Measurements from ENCODE around the gene SLC1A1.

Gene SLC1A1

GRCh38 chr9:4465910-4466309 lies 24.4 kb upstream of the SLC1A1 start:
- TF ChIP-seq CTCF (conservative IDR thresholded peaks at IDR 0.05; ENCODE audit: low read depth, low read length) = no peak

GRCh38 chr9:4475301-4475700 lies 15.0 kb upstream of the SLC1A1 start:
- H3K4me3 ChIP-seq (ENCODE audit: low read depth, low read length) = no peak overlapping the region
- no peak for TF ChIP-seq CTCF (conservative IDR thresholded peaks at IDR 0.05; ENCODE audit: low read depth, low read length)
- peak; percentile 25 for DNase-seq (ENCODE audit: low read depth)

More at GRCh38 chr9:4465910-4466309, 24.4 kb upstream of the SLC1A1 start:
- DNase-seq (ENCODE audit: low read depth) = no peak
- H3K4me3 ChIP-seq (ENCODE audit: low read depth, low read length) = no peak overlapping the region

GRCh38 chr9:4486176-4486575 lies 4.1 kb upstream of the SLC1A1 start:
- H3K4me3 ChIP-seq (ENCODE audit: low read depth, low read length) = no peak overlapping the region
- no peak for TF ChIP-seq CTCF (conservative IDR thresholded peaks at IDR 0.05; ENCODE audit: low read depth, low read length)
- DNase-seq (ENCODE audit: low read depth) = no peak

GRCh38 chr9:4489562-4489918 lies 728 bp upstream of the SLC1A1 start:
- DNase-seq (ENCODE audit: low read depth) = peak; percentile 35
- peak overlapping the region; percentile 75 for H3K4me3 ChIP-seq (ENCODE audit: low read depth, low read length)
- no peak for TF ChIP-seq CTCF (conservative IDR thresholded peaks at IDR 0.05; ENCODE audit: low read depth, low read length)

GRCh38 chr9:4490705-4491625 lies 697 bp downstream of the SLC1A1 start:
- peak overlapping the region; percentile 75 for H3K4me3 ChIP-seq (ENCODE audit: low read depth, low read length)
- DNase-seq (ENCODE audit: low read depth) = peak; percentile 8
- no peak for TF ChIP-seq CTCF (conservative IDR thresholded peaks at IDR 0.05; ENCODE audit: low read depth, low read length)

- no peak for TF ChIP-seq CTCF (conservative IDR thresholded peaks at IDR 0.05; ENCODE audit: low read depth, low read length)
- peak overlapping the region; percentile 75 for H3K4me3 ChIP-seq (ENCODE audit: low read depth, low read length)
- no peak for DNase-seq (ENCODE audit: low read depth)
These were observed 1.3 kb downstream of the SLC1A1 start for GRCh38 chr9:4491626-4491975.

- H3K4me3 ChIP-seq (ENCODE audit: low read depth, low read length) = no peak overlapping the region
- DNase-seq (ENCODE audit: low read depth) = no peak
- no peak for TF ChIP-seq CTCF (conservative IDR thresholded peaks at IDR 0.05; ENCODE audit: low read depth, low read length)
These were observed 4.1 kb downstream of the SLC1A1 start for GRCh38 chr9:4494332-4494731.

Measured in choroid plexus epithelial cell (primary cell).